ENCODE measurements around the gene UCP3. TPM values are rescaled to one million over a fixed set of nuclear protein-coding genes. Genes with fewer than 3 reads are reported as not detected.

UCP3 gene
- total and polyA plus RNA-seq, 2 of the 8 experiments (the other 6 are each of a cell fraction or from before 2014, with no cell fraction given): 0.85 to 1.3 TPM

GRCh38 chr11:74050465-74050864, 41.6 kb upstream of the UCP3 start:
- no peak overlapping the region for H3K27ac ChIP-seq (ENCODE audit: low read depth, low read length)
- CTCF ChIA-PET (ENCODE audit: partially characterized antibody): no interaction called here

More at GRCh38 chr11:74050465-74050864, 41.6 kb upstream of the UCP3 start:
- H2BK12ac ChIP-seq (ENCODE audit: low read depth, low read length): no peak overlapping the region
- FAIRE-seq (no peak), DNase-seq (ENCODE audit: low read depth in 1 of 2, low spot score in 2 of 2) (no peak)
- H3K4me1 ChIP-seq (replicated peaks in 1 of 4; ENCODE audit: control insufficient read depth in 3 of 4, insufficient read depth in 4 of 4, low read length in 3 of 4): no peaks in the 10 kb centered on the region
- no peak overlapping the region for H2BK5ac ChIP-seq (ENCODE audit: low read depth, low read length)
- H3K18ac ChIP-seq (ENCODE audit: extremely low read depth, low read length): no peak overlapping the region
- H2AK5ac ChIP-seq (ENCODE audit: low read depth, low read length): no peak overlapping the region
- H4K5ac ChIP-seq (ENCODE audit: insufficient read length, low read depth, low read length): no peak overlapping the region
- H3K36me3 ChIP-seq (ENCODE audit: control insufficient read depth in 2 of 4, insufficient read depth in 4 of 4, low read length in 3 of 4): peaks cover 0 to 6% (median 0%) of the 10 kb centered on the region in 4 experiments; a peak in 3 of 8 replicates
- no peak overlapping the region for H3K4ac ChIP-seq (replicated peaks; ENCODE audit: insufficient read length, low read depth, low read length)
- no peaks in the 10 kb centered on the region for H3K27me3 ChIP-seq (replicated peaks in 1 of 4; ENCODE audit: control insufficient read depth in 3 of 4, extremely low read depth in 1 of 4, insufficient read depth in 3 of 4, low read length in 3 of 4)
- POLR2A ChIA-PET (ENCODE audit: partially characterized antibody): no interaction called here
- H3K14ac ChIP-seq (ENCODE audit: insufficient read length): no peak overlapping the region
- H3K79me2 ChIP-seq (ENCODE audit: control insufficient read depth in 1 of 2, insufficient read depth in 2 of 2, low read length in 2 of 2): no peaks in the 10 kb centered on the region
- WGBS, 2 experiments (ENCODE audit: extremely low coverage in 1 of 2, insufficient coverage in 1 of 2, insufficient read length in 1 of 2, insufficient replicate concordance in 2 of 2, low coverage in 1 of 2, low lambda C conversion rate in 2 of 2, missing lambda C conversion rate in 1 of 2): 83% methylated on average over 3 of the region's 3 CpGs; no CpG with 5 or more reads in 1 of the 2 experiments
- H4K20me1 ChIP-seq (replicated peaks in 1 of 2; ENCODE audit: control insufficient read depth in 1 of 2, insufficient read depth in 2 of 2, low read length in 2 of 2): no peaks in the 10 kb centered on the region
- no peak overlapping the region for H2BK15ac ChIP-seq (ENCODE audit: low read length)
- no peak overlapping the region for H3K9ac ChIP-seq (replicated peaks in 1 of 4; ENCODE audit: extremely low read depth in 1 of 4, low read depth in 3 of 4, low read length in 3 of 4)
- no peak overlapping the region for H3K56ac ChIP-seq (replicated peaks; ENCODE audit: insufficient read length, low read depth, low read length)
- no peak overlapping the region for H2BK120ac ChIP-seq (replicated peaks; ENCODE audit: low read depth, low read length)
- no peak overlapping the region for H3K4me2 ChIP-seq (ENCODE audit: insufficient read depth in 1 of 2, low read depth in 2 of 2, low read length in 2 of 2)
- no peak overlapping the region for H4K91ac ChIP-seq (replicated peaks; ENCODE audit: insufficient read length, low read length)
- H3K23me2 ChIP-seq (ENCODE audit: low read depth, low read length): no peaks in the 10 kb centered on the region
- H3K9me3 ChIP-seq (ENCODE audit: insufficient read depth in 2 of 2, low read depth in 1 of 2, low read length in 1 of 2): no peaks in the 10 kb centered on the region
- H3K79me1 ChIP-seq (ENCODE audit: low read depth, low read length): no peaks in the 10 kb centered on the region
- H3K4me3 ChIP-seq (ENCODE audit: extremely low read depth in 1 of 4, insufficient read depth in 2 of 4, low read depth in 3 of 4, low read length in 4 of 4): no peak overlapping the region
- no peak overlapping the region for H4K8ac ChIP-seq (ENCODE audit: extremely low read depth, insufficient read depth, low read length)
- H3K23ac ChIP-seq (ENCODE audit: insufficient read length): no peak overlapping the region
- no peak overlapping the region for H2BK20ac ChIP-seq (ENCODE audit: low read length)
- TF ChIP-seq CTBP2 (IDR thresholded peaks at IDR 0.05; ENCODE audit: borderline replicate concordance, insufficient read depth, insufficient read length, low read length) (no peak), TAF1 (IDR thresholded peaks at IDR 0.05; ENCODE audit: low read depth, low read length) (no peak), POU5F1 (IDR thresholded peaks at IDR 0.05; ENCODE audit: low read depth, low read length) (no peak), NANOG (IDR thresholded peaks at IDR 0.05; ENCODE audit: insufficient read depth, low read depth, low read length, poor library complexity, severe bottlenecking) (no peak), TBP (IDR thresholded peaks at IDR 0.05; ENCODE audit: low read depth, low read length) (no peak), KDM4A (IDR thresholded peaks at IDR 0.05; ENCODE audit: low read depth, low read length, severe bottlenecking) (no peak), E2F6 (IDR thresholded peaks at IDR 0.05) (no peak), EZH2 (IDR thresholded peaks at IDR 0.05; ENCODE audit: low read depth, low read length, severe bottlenecking) (no peak), CREB1 (IDR thresholded peaks at IDR 0.05) (no peak), BCL11A (IDR thresholded peaks at IDR 0.05; ENCODE audit: low read depth in 2 of 2, low read length in 2 of 2) (no peak), JUND (IDR thresholded peaks at IDR 0.05; ENCODE audit: low read length) (no peak)
- TF ChIP-seq, protein P1, sequence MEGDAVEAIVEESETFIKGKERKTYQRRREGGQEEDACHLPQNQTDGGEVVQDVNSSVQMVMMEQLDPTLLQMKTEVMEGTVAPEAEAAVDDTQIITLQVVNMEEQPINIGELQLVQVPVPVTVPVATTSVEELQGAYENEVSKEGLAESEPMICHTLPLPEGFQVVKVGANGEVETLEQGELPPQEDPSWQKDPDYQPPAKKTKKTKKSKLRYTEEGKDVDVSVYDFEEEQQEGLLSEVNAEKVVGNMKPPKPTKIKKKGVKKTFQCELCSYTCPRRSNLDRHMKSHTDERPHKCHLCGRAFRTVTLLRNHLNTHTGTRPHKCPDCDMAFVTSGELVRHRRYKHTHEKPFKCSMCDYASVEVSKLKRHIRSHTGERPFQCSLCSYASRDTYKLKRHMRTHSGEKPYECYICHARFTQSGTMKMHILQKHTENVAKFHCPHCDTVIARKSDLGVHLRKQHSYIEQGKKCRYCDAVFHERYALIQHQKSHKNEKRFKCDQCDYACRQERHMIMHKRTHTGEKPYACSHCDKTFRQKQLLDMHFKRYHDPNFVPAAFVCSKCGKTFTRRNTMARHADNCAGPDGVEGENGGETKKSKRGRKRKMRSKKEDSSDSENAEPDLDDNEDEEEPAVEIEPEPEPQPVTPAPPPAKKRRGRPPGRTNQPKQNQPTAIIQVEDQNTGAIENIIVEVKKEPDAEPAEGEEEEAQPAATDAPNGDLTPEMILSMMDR (IDR thresholded peaks at IDR 0.05; ENCODE audit: control extremely low read depth in 1 of 3, insufficient read depth in 1 of 3, low read depth in 1 of 3, low read length in 3 of 3): no peak
- no peak overlapping the region for H2AFZ ChIP-seq (ENCODE audit: low read length)

All from H1 (cell line).